CD14-positive monocyte (primary cell): ENCODE data around the gene PADI4. TPM values are rescaled to one million over a fixed set of nuclear protein-coding genes. Genes with fewer than 3 reads are reported as not detected.

Source experiments
- DNase-seq, 3 donors: peaks; one replicate each; pipeline ENCODE4 v3.0.0-alpha.2; 2011 to 2022
- H2AFZ ChIP-seq: 2 replicates; pipeline ENCODE4 v1.6.0; 2012; ENCODE audit warnings: mild to moderate bottlenecking, low read depth, low read length, inconsistent platforms; ENCODE audit not compliant: insufficient read depth, poor library complexity, severe bottlenecking
- H3K27ac ChIP-seq, 2 donors: 1 replicate in 1 of 2; 2 replicates in 1 of 2; pipeline ENCODE4 v1.5.1; 2012 to 2013; ENCODE audit warnings: low read length in 2 of 2, control low read depth in 1 of 2, inconsistent platforms in 1 of 2, low read depth in 1 of 2, mild to moderate bottlenecking in 1 of 2
- H3K27me3 ChIP-seq, 2 donors: one replicate each; pipeline versions ENCODE4 v1.6.0 to v1.6.1; 2011 to 2013; ENCODE audit warnings: low read length in 2 of 2; ENCODE audit not compliant: control insufficient read depth in 2 of 2, insufficient read depth in 2 of 2
- H3K36me3 ChIP-seq, 2 donors: replicated peaks in 1 of 2; 1 replicate in 1 of 2; 2 replicates in 1 of 2; pipeline versions ENCODE4 v1.5.1 to v1.6.1; 2012 to 2013; ENCODE audit warnings: low read length in 2 of 2, control low read depth in 1 of 2, inconsistent platforms in 1 of 2, mild to moderate bottlenecking in 1 of 2; ENCODE audit not compliant: insufficient read depth in 2 of 2, control insufficient read depth in 1 of 2
- H3K4me1 ChIP-seq, 2 donors: 1 replicate in 1 of 2; 2 replicates in 1 of 2; pipeline versions ENCODE4 v1.5.1 to v1.6.1; 2012 to 2013; ENCODE audit warnings: low read length in 2 of 2, control low read depth in 1 of 2, inconsistent platforms in 1 of 2, mild to moderate bottlenecking in 1 of 2, moderate library complexity in 1 of 2; ENCODE audit not compliant: insufficient read depth in 2 of 2, control insufficient read depth in 1 of 2
- H3K4me2 ChIP-seq: replicated peaks from 2 replicates; pipeline ENCODE3; 2012; ENCODE audit warnings: low read length, moderate library complexity, mild to moderate bottlenecking; ENCODE audit not compliant: poor library complexity, severe bottlenecking; ENCODE audit errors: extremely low read depth
- H3K4me3 ChIP-seq, 3 experiments: fragments of 200-600 bp in 1 of 3; sonication (generic) in 1 of 3; replicated peaks in 1 of 3; 1 replicate in 2 of 3; 2 replicates in 1 of 3; pipeline ENCODE4 v1.5.1; 2011 to 2013; ENCODE audit warnings: low read length in 3 of 3, mild to moderate bottlenecking in 3 of 3, control low read depth in 2 of 3, low read depth in 2 of 3, inconsistent platforms in 1 of 3, moderate library complexity in 1 of 3
- H3K79me2 ChIP-seq: 2 replicates; pipeline ENCODE4 v1.6.0; 2012; ENCODE audit warnings: mild to moderate bottlenecking, control low read depth, inconsistent platforms, low read length, moderate library complexity; ENCODE audit not compliant: insufficient read depth
- H3K9ac ChIP-seq: 2 replicates; pipeline ENCODE4 v1.6.0; 2017; ENCODE audit warnings: low read length, mild to moderate bottlenecking; ENCODE audit not compliant: insufficient read depth, poor library complexity, severe bottlenecking
- H3K9me3 ChIP-seq, 2 donors: replicated peaks in 1 of 2; 1 replicate in 1 of 2; 2 replicates in 1 of 2; pipeline versions ENCODE4 v1.5.1 to v1.6.1; 2012 to 2013; ENCODE audit warnings: low read length in 2 of 2, control low read depth in 1 of 2; ENCODE audit not compliant: control insufficient read depth in 1 of 2, insufficient read depth in 1 of 2
- H4K20me1 ChIP-seq: 2 replicates; pipeline ENCODE4 v1.6.0; 2012; ENCODE audit warnings: mild to moderate bottlenecking, low read length, control low read depth, moderate library complexity; ENCODE audit not compliant: insufficient read depth
- H3K27ac Mint-ChIP-seq, 7 donors: one replicate each; pipeline ENCODE4 v1.8.0; 2020; ENCODE audit warnings: mild to moderate bottlenecking in 7 of 7, mixed read lengths in 7 of 7, moderate library complexity in 6 of 7, inconsistent platforms in 2 of 7
- H3K27me3 Mint-ChIP-seq, 3 donors: one replicate each; pipeline ENCODE4 v1.8.0; 2021 to 2022; ENCODE audit warnings: low read depth in 3 of 3, mild to moderate bottlenecking in 3 of 3, mixed read lengths in 3 of 3, moderate library complexity in 3 of 3, inconsistent platforms in 1 of 3
- H3K36me3 Mint-ChIP-seq, 2 donors: one replicate each; pipeline ENCODE4 v1.8.0; 2020; ENCODE audit warnings: mixed read lengths in 2 of 2, inconsistent platforms in 1 of 2, mild to moderate bottlenecking in 1 of 2
- H3K4me1 Mint-ChIP-seq: one replicate; pipeline ENCODE4 v1.8.0; 2020; ENCODE audit warnings: mild to moderate bottlenecking, mixed read lengths
- H3K4me3 Mint-ChIP-seq, 2 donors: one replicate each; pipeline ENCODE4 v1.8.0; 2020; ENCODE audit warnings: mild to moderate bottlenecking in 2 of 2, mixed read lengths in 2 of 2, moderate library complexity in 1 of 2
- H3K9me3 Mint-ChIP-seq, 7 donors: one replicate each; pipeline ENCODE4 v1.8.0; 2020 to 2022; ENCODE audit warnings: mixed read lengths in 7 of 7, mild to moderate bottlenecking in 6 of 7, moderate library complexity in 6 of 7, inconsistent platforms in 2 of 7
- WGBS: methylation state at CpG from one replicate; pipeline ENCODE4 v1.1.5; 2013; ENCODE audit warnings: missing lambda C conversion rate; ENCODE audit not compliant: insufficient coverage; 5-methylcytosine and 5-hydroxymethylcytosine counted together
- intact Hi-C, 2 donors: fragments of 100-400 bp; cut with micrococcal nuclease; formaldehyde crosslinking; loops; one replicate each; pipeline versions ENCODE4 v1.15.0 to v1.15.1; 2023
- polyA plus RNA-seq, 3 donors: library from polyadenylated mRNA; depleted of rRNA in 1 of 3; unstranded in 2 of 3; stranded (reverse) in 1 of 3; fragments of 300-500 nt in 2 of 3; fragments of >200 nt in 1 of 3; fragmentation: Illumina TruSeq in 2 of 3; gene quantifications; 1 replicate in 2 of 3; 2 replicates in 1 of 3; pipeline ENCODE4 v1.2.3, GENCODE V29; 2012 to 2021
- TF ChIP-seq, protein P1 (sequence below): fragments of 200-600 bp; IDR thresholded peaks from one replicate; pipeline ENCODE4 v1.8.0; 2022; ENCODE audit warnings: antibody characterized with exemption, mild to moderate bottlenecking

PADI4 gene
- polyA plus RNA-seq, 3 donors, result 160 to 356 (median 164) TPM

DNA sequence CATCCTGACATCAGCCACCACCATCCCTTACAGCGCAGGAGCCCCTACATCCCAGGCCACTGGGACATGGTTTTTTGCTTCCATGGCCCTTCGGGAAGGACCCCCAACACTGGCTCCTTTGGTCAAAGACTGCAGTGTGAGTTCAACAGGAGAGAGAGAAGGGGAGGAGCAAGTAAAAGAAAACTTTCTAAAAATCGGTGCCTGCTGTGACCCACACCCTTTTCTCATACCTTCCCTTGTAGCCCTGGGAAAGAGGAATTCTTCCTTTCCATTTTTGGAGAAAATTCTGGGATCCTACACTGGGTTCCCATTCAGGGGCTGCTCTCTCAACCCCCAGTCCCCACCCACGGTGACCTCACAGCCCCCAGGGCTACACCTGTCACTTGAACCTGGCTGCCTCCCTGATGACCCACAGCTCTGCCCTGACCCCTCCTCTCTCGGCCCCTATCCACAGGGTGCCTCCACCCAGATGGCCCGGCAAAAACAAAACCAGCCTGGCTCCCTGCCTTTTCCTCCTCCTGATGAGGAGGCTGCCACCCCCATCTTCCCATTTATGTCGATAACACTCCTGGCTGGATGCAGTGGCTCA is 7.6 kb downstream of the PADI4 start:
- H3K79me2 ChIP-seq, result peaks cover 93% of the 10 kb centered on the region
- H3K9me3 ChIP-seq, result peaks cover 0 to 4% of the 10 kb centered on the region in 2 donors
- H3K27me3 ChIP-seq, result no peaks in the 10 kb centered on the region
- TF ChIP-seq, protein P1, sequence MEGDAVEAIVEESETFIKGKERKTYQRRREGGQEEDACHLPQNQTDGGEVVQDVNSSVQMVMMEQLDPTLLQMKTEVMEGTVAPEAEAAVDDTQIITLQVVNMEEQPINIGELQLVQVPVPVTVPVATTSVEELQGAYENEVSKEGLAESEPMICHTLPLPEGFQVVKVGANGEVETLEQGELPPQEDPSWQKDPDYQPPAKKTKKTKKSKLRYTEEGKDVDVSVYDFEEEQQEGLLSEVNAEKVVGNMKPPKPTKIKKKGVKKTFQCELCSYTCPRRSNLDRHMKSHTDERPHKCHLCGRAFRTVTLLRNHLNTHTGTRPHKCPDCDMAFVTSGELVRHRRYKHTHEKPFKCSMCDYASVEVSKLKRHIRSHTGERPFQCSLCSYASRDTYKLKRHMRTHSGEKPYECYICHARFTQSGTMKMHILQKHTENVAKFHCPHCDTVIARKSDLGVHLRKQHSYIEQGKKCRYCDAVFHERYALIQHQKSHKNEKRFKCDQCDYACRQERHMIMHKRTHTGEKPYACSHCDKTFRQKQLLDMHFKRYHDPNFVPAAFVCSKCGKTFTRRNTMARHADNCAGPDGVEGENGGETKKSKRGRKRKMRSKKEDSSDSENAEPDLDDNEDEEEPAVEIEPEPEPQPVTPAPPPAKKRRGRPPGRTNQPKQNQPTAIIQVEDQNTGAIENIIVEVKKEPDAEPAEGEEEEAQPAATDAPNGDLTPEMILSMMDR, result no peak
- H3K4me1 ChIP-seq, result peaks cover 28 to 42% of the 10 kb centered on the region in 2 donors
- H2AFZ ChIP-seq, result no peak overlapping the region
- peaks cover 0 to 8% (median 0%) of the 10 kb centered on the region in 7 donors for H3K9me3 Mint-ChIP-seq
- WGBS, result 90% methylated on average over 3 of the region's 7 CpGs
- H3K27ac Mint-ChIP-seq, result peak overlapping the region in 4 of 7 donors; percentile 5 to 79 (median 34)
- peaks cover 45% of the 10 kb centered on the region for H4K20me1 ChIP-seq
- peaks cover 35 to 52% of the 10 kb centered on the region in 2 donors for H3K36me3 ChIP-seq
- intact Hi-C loops, result loop anchor here in 1 of 2 donors (5.0 kb wide), 1 partner anchor 33 kb away; no protein-coding TSS in a partner anchor
- H3K9ac ChIP-seq, result no peak overlapping the region
- peaks cover 47 to 73% of the 10 kb centered on the region in 2 donors for H3K36me3 Mint-ChIP-seq
- no peak overlapping the region for H3K4me3 ChIP-seq
- H3K4me1 Mint-ChIP-seq, result peaks cover 62% of the 10 kb centered on the region
- no peak for DNase-seq
- no peaks in the 10 kb centered on the region for H3K27me3 Mint-ChIP-seq
- no peak overlapping the region for H3K4me2 ChIP-seq
- no peak overlapping the region for H3K4me3 Mint-ChIP-seq
- H3K27ac ChIP-seq, result peak overlapping the region in 1 of 2 donors; percentile 17

DNA sequence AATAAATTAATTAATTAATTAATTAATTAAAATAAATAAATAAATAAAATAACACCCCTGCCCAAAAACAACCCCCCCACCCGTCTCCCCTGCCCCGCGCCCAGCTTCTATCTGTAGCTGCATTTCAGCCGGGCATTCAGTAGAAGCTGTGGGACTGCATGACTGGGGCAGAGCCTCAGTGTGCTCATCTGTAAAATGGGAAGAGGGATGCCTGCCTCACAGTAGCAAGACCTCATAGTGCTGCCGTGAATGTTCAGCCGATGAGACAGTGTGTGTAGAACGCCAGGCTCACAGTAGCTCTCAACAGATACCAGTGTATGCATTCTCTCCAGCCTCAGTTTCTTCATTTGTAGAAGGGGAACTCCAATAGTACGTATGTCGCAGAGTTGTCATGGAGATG is 8.7 kb downstream of the PADI4 start:
- peaks cover 0 to 4% of the 10 kb centered on the region in 2 donors for H3K9me3 ChIP-seq
- no peak overlapping the region for H3K9ac ChIP-seq
- no peak overlapping the region for H3K27ac ChIP-seq
- H3K4me1 Mint-ChIP-seq, result peaks cover 62% of the 10 kb centered on the region
- TF ChIP-seq, protein P1, result no peak
- no peak for DNase-seq
- no peaks in the 10 kb centered on the region for H3K27me3 Mint-ChIP-seq
- H3K36me3 Mint-ChIP-seq, result peaks cover 58 to 84% of the 10 kb centered on the region in 2 donors
- peaks cover 24 to 41% of the 10 kb centered on the region in 2 donors for H3K4me1 ChIP-seq
- intact Hi-C loops, result loop anchor here in 1 of 2 donors (5.0 kb wide), 1 partner anchor 34 kb away; no protein-coding TSS in a partner anchor
- H3K4me2 ChIP-seq, result no peak overlapping the region
- peaks cover 0 to 8% (median 0%) of the 10 kb centered on the region in 7 donors for H3K9me3 Mint-ChIP-seq
- WGBS, result no CpG with 5 or more reads among the region's 9 CpGs
- H3K27me3 ChIP-seq, result no peaks in the 10 kb centered on the region
- peaks cover 93% of the 10 kb centered on the region for H3K79me2 ChIP-seq
- H3K4me3 Mint-ChIP-seq, result no peak overlapping the region
- H3K36me3 ChIP-seq, result peaks cover 39 to 62% of the 10 kb centered on the region in 2 donors
- no peak overlapping the region for H3K4me3 ChIP-seq
- H3K27ac Mint-ChIP-seq, result no peak overlapping the region
- H2AFZ ChIP-seq, result no peak overlapping the region
- peaks cover 56% of the 10 kb centered on the region for H4K20me1 ChIP-seq
